HG03097 (cell line): Measurements from ENCODE around the gene ABTB1.

Experiments used
- ATAC-seq: cut with Tn5 transposase; IDR thresholded peaks from one replicate; pipeline ENCODE4 v1.9.1; 2021; ENCODE audit not compliant: unreplicated experiment, low FRiP score

Gene ABTB1

GRCh38 chr3:127716384-127716783 lies 43.6 kb downstream of the ABTB1 start:
- no peak for ATAC-seq

- no peak for ATAC-seq
Measured at GRCh38 chr3:127717357-127718244, 44.8 kb downstream of the ABTB1 start.

GRCh38 chr3:127718245-127718915 lies 45.6 kb downstream of the ABTB1 start:
- ATAC-seq = no peak

GRCh38 chr3:127718916-127719290 lies 46.2 kb downstream of the ABTB1 start:
- ATAC-seq = no peak

GRCh38 chr3:127719369-127719768 lies 46.6 kb downstream of the ABTB1 start:
- ATAC-seq = no peak

GRCh38 chr3:127720161-127720823 lies 47.5 kb downstream of the ABTB1 start:
- ATAC-seq = no peak

GRCh38 chr3:127720985-127721935 lies 48.5 kb downstream of the ABTB1 start:
- no peak for ATAC-seq

- no peak for ATAC-seq
Measured at GRCh38 chr3:127722091-127722784, 49.5 kb downstream of the ABTB1 start.

- no peak for ATAC-seq
Measured at GRCh38 chr3:127723011-127723567, 50.3 kb downstream of the ABTB1 start.

GRCh38 chr3:127726894-127727293 lies 54.1 kb downstream of the ABTB1 start:
- no peak for ATAC-seq

GRCh38 chr3:127728417-127729015 lies 55.8 kb downstream of the ABTB1 start:
- ATAC-seq = no peak

GRCh38 chr3:127729556-127730056 lies 56.9 kb downstream of the ABTB1 start:
- ATAC-seq = no peak

GRCh38 chr3:127730171-127730570 lies 57.4 kb downstream of the ABTB1 start:
- ATAC-seq = no peak
